KMS-11 (cell line): ENCODE data around the gene FCSK.

Experiments used
- H2AFZ ChIP-seq: fragments of 200-600 bp; sonication (generic); 2 replicates; pipeline ENCODE4 v1.6.1; 2016; ENCODE audit warnings: antibody characterized with exemption, mixed run types, low read depth
- H3K27ac ChIP-seq: fragments of 200-600 bp; sonication (generic); 2 replicates; pipeline ENCODE4 v1.6.1; 2016; ENCODE audit warnings: mild to moderate bottlenecking, mixed run types
- H3K27me3 ChIP-seq: fragments of 200-600 bp; sonication (generic); 2 replicates; pipeline ENCODE4 v1.6.1; 2017; ENCODE audit warnings: mild to moderate bottlenecking, low read depth, mixed run types, moderate library complexity; ENCODE audit not compliant: insufficient read depth
- H3K36me3 ChIP-seq: fragments of 200-600 bp; sonication (generic); 2 replicates; pipeline ENCODE4 v1.6.1; 2017; ENCODE audit warnings: mild to moderate bottlenecking, mixed run types; ENCODE audit not compliant: insufficient read depth
- H3K4me1 ChIP-seq: fragments of 200-600 bp; sonication (generic); 2 replicates; pipeline ENCODE4 v1.6.1; 2016; ENCODE audit warnings: mild to moderate bottlenecking, low read depth, mixed run types; ENCODE audit not compliant: poor library complexity, severe bottlenecking
- H3K4me2 ChIP-seq: fragments of 200-600 bp; sonication (generic); 2 replicates; pipeline ENCODE4 v1.7.0; 2016; ENCODE audit warnings: mild to moderate bottlenecking, mixed run types
- H3K4me3 ChIP-seq: fragments of 200-600 bp; sonication (generic); IDR thresholded peaks from 2 replicates; pipeline ENCODE4 v1.6.1; 2017; ENCODE audit warnings: low read depth, low read length, mixed read lengths; ENCODE audit not compliant: insufficient read depth
- H3K79me2 ChIP-seq: fragments of 200-600 bp; sonication (generic); 2 replicates; pipeline ENCODE4 v1.6.1; 2016; ENCODE audit warnings: low read depth, mixed run types; ENCODE audit not compliant: insufficient read depth
- H3K9ac ChIP-seq: fragments of 200-600 bp; sonication (generic); 2 replicates; pipeline ENCODE4 v1.6.1; 2016; ENCODE audit warnings: mild to moderate bottlenecking, mixed run types
- H4K20me1 ChIP-seq: fragments of 200-600 bp; sonication (generic); 2 replicates; pipeline ENCODE4 v1.6.1; 2016; ENCODE audit warnings: mild to moderate bottlenecking, mixed run types; ENCODE audit not compliant: insufficient read depth
- CTCF ChIP-seq: fragments of 200-600 bp; sonication (generic); conservative IDR thresholded peaks from 2 replicates; pipeline ENCODE4 v1.6.1; 2017; ENCODE audit warnings: low read depth, mild to moderate bottlenecking, antibody characterized with exemption, low read length, moderate library complexity, mixed read lengths

FCSK gene

GRCh38 chr16:70482624-70483023 is 28.2 kb downstream of the FCSK start:
- Histone ChIP-seq H3K27ac (no peak overlapping the region), H3K27me3 (no peaks in the 10 kb centered on the region), H3K4me2 (no peak overlapping the region), H3K9ac (no peak overlapping the region), H3K36me3 (no peaks in the 10 kb centered on the region), H3K4me1 (peaks cover 29% of the 10 kb centered on the region), H3K4me3 (no peak overlapping the region), H2AFZ (no peak overlapping the region), H4K20me1 (no peaks in the 10 kb centered on the region), H3K79me2 (no peaks in the 10 kb centered on the region)
- TF ChIP-seq CTCF = no peak

GRCh38 chr16:70483426-70483825 is 29.0 kb downstream of the FCSK start:
- Histone ChIP-seq H4K20me1 (no peaks in the 10 kb centered on the region), H3K79me2 (no peaks in the 10 kb centered on the region), H3K27ac (no peak overlapping the region; the same call in 1 of the 2 replicates), H3K27me3 (no peaks in the 10 kb centered on the region), H3K4me1 (peaks cover 21% of the 10 kb centered on the region), H3K4me3 (no peak overlapping the region), H2AFZ (no peak overlapping the region), H3K9ac (no peak overlapping the region), H3K36me3 (no peaks in the 10 kb centered on the region), H3K4me2 (no peak overlapping the region; the same call in 1 of the 2 replicates)
- no peak for TF ChIP-seq CTCF

- Histone ChIP-seq H3K27me3 (no peaks in the 10 kb centered on the region), H3K4me2 (no peak overlapping the region), H2AFZ (no peak overlapping the region), H3K27ac (no peak overlapping the region), H3K4me3 (no peak overlapping the region), H3K4me1 (peaks cover 18% of the 10 kb centered on the region), H3K79me2 (no peaks in the 10 kb centered on the region), H4K20me1 (no peaks in the 10 kb centered on the region), H3K9ac (no peak overlapping the region), H3K36me3 (no peaks in the 10 kb centered on the region)
- no peak for TF ChIP-seq CTCF
Observed at GRCh38 chr16:70484867-70485266, 30.5 kb downstream of the FCSK start.

GRCh38 chr16:70490261-70490660 is 35.9 kb downstream of the FCSK start:
- H3K36me3 ChIP-seq = no peaks in the 10 kb centered on the region
- no peaks in the 10 kb centered on the region for H3K79me2 ChIP-seq
- H3K4me1 ChIP-seq = peaks cover 23% of the 10 kb centered on the region
- H3K27ac ChIP-seq = no peak overlapping the region
- TF ChIP-seq CTCF = no peak
- H4K20me1 ChIP-seq = no peaks in the 10 kb centered on the region
- H2AFZ ChIP-seq = no peak overlapping the region
- no peak overlapping the region for H3K9ac ChIP-seq
- no peaks in the 10 kb centered on the region for H3K27me3 ChIP-seq
- H3K4me3 ChIP-seq = no peak overlapping the region
- H3K4me2 ChIP-seq = no peak overlapping the region
